NT2/D1 (cell line): ENCODE data around the gene MAST4.

Source experiments
- YY1 ChIP-seq: IDR thresholded peaks from 2 replicates; pipeline ENCODE4 v1.6.1; 2011; ENCODE audit not compliant: insufficient read length, insufficient read depth
- ZNF274 ChIP-seq: IDR thresholded peaks from 2 replicates; pipeline ENCODE4 v1.6.1; 2011; ENCODE audit warnings: mild to moderate bottlenecking, low read depth, low read length

DNA sequence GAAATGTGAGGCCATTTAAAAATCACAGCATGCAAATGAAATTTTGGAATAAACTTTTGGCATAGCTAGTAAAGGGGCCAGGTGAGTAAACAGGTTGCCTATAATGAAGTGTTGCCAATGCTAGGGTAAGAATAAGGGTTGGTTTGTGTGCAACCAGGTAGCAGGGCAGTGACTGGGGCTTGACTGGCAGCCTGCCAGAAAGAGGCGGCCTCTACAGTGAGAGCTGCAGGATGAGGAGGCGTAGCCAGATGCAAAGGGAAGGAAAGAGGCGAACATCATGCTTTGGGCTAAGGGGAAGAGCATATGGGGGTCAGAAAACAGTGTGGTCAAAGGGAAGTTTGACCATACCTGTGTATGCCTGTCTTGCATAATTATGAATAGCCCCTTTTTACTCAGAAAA, 70.6 kb downstream of the MAST4 start:
- TF ChIP-seq ZNF274 (no peak), YY1 (no peak)
